Colonic mucosa (tissue), 4 donors: Measurements from ENCODE around the gene CNN3. TPM values are rescaled to one million over a fixed set of nuclear protein-coding genes. Genes with fewer than 3 reads are reported as not detected.

ENCODE experiments used
- DNase-seq: peaks from one replicate; pipeline ENCODE4 v3.0.0-alpha.2; 2020
- H3K27ac ChIP-seq: fragments of 200-600 bp; one replicate; pipeline ENCODE4 v1.8.0; 2021
- H3K27me3 ChIP-seq: fragments of 200-600 bp; one replicate; pipeline ENCODE4 v1.8.0; 2021
- H3K36me3 ChIP-seq: fragments of 200-600 bp; one replicate; pipeline ENCODE4 v1.8.0; 2021
- H3K4me1 ChIP-seq: fragments of 200-600 bp; one replicate; pipeline ENCODE4 v1.8.0; 2021; ENCODE audit warnings: mild to moderate bottlenecking
- H3K4me3 ChIP-seq: fragments of 200-600 bp; one replicate; pipeline ENCODE4 v1.8.0; 2021
- H3K9ac ChIP-seq, 2 donors: one replicate each; pipeline ENCODE4 v1.7.0; 2013; ENCODE audit warnings: control low read depth in 2 of 2, low read depth in 2 of 2, low read length in 2 of 2
- H3K9me3 ChIP-seq: fragments of 200-600 bp; one replicate; pipeline ENCODE4 v1.8.0; 2021
- CTCF ChIP-seq: fragments of 200-600 bp; IDR thresholded peaks from one replicate; pipeline ENCODE4 v1.8.0; 2022; ENCODE audit warnings: antibody characterized with exemption, mild to moderate bottlenecking
- intact Hi-C: fragments of 100-400 bp; cut with DNase I; formaldehyde crosslinking; loops from one replicate; pipeline ENCODE4 v1.14.1; 2022
- total RNA-seq, 2 donors: library from RNA; stranded (reverse); fragmentation: NEBNext Ultra II Directional in 1 of 2; extraction: Animal tissue kit (Norgen Biotek cat#: 25700) in 1 of 2; gene quantifications; one replicate each; pipeline ENCODE4 v1.2.1, GENCODE V29; 2021
- donor health status: healthy.
- donor health status: DM: no; HTN: no; CAD: no.
- donor health status: DM: no; HTN: no; CAD: no.

CNN3 gene
- total RNA-seq, 2 donors from 2014 or later: 117 to 164 TPM

GRCh38 chr1:94940738-94941137 is 13.8 kb upstream of the CNN3 start:
- no peaks in the 10 kb centered on the region for H3K36me3 ChIP-seq
- H3K27ac ChIP-seq: no peak overlapping the region
- no peaks in the 10 kb centered on the region for H3K4me1 ChIP-seq
- H3K4me3 ChIP-seq: no peak overlapping the region
- intact Hi-C loops: no loop called here
- H3K27me3 ChIP-seq: no peaks in the 10 kb centered on the region
- no peak overlapping the region for H3K9ac ChIP-seq
- no peak for DNase-seq
- H3K9me3 ChIP-seq: no peaks in the 10 kb centered on the region
- no peak for TF ChIP-seq CTCF

- H3K36me3 ChIP-seq: no peaks in the 10 kb centered on the region
- H3K4me3 ChIP-seq: no peak overlapping the region
- H3K9me3 ChIP-seq: no peaks in the 10 kb centered on the region
- TF ChIP-seq CTCF: no peak
- no peaks in the 10 kb centered on the region for H3K27me3 ChIP-seq
- intact Hi-C loops: no loop called here
- DNase-seq: no peak
- H3K4me1 ChIP-seq: no peaks in the 10 kb centered on the region
- H3K9ac ChIP-seq: no peak overlapping the region
- no peak overlapping the region for H3K27ac ChIP-seq
These were observed 10.9 kb upstream of the CNN3 start for GRCh38 chr1:94937820-94938219.

- Histone ChIP-seq H3K4me1 (no peaks in the 10 kb centered on the region), H3K36me3 (no peaks in the 10 kb centered on the region), H3K9me3 (no peaks in the 10 kb centered on the region), H3K9ac (no peak overlapping the region), H3K27me3 (no peaks in the 10 kb centered on the region), H3K4me3 (no peak overlapping the region), H3K27ac (no peak overlapping the region)
- no peak for DNase-seq
- intact Hi-C loops: no loop called here
- TF ChIP-seq CTCF: no peak
These were observed 10.1 kb upstream of the CNN3 start for GRCh38 chr1:94936861-94937620.

- H3K36me3 ChIP-seq: no peaks in the 10 kb centered on the region
- no peaks in the 10 kb centered on the region for H3K27me3 ChIP-seq
- no peak overlapping the region for H3K27ac ChIP-seq
- no peak for TF ChIP-seq CTCF
- no peak overlapping the region for H3K4me3 ChIP-seq
- intact Hi-C loops: no loop called here
- no peak for DNase-seq
- no peaks in the 10 kb centered on the region for H3K9me3 ChIP-seq
- no peak overlapping the region for H3K9ac ChIP-seq
- H3K4me1 ChIP-seq: no peaks in the 10 kb centered on the region
These were observed 8.6 kb upstream of the CNN3 start for GRCh38 chr1:94935476-94935875.

GRCh38 chr1:94935034-94935433 is 8.1 kb upstream of the CNN3 start:
- Histone ChIP-seq H3K27me3 (no peaks in the 10 kb centered on the region), H3K4me1 (no peaks in the 10 kb centered on the region)

More at GRCh38 chr1:94935034-94935433, 8.1 kb upstream of the CNN3 start:
- Histone ChIP-seq H3K9ac (no peak overlapping the region), H3K27ac (no peak overlapping the region), H3K9me3 (no peaks in the 10 kb centered on the region), H3K4me3 (no peak overlapping the region), H3K36me3 (no peaks in the 10 kb centered on the region)
- no peak for TF ChIP-seq CTCF
- DNase-seq: no peak
- intact Hi-C loops: no loop called here
